ENCODE results near the gene METTL17.

DNA sequence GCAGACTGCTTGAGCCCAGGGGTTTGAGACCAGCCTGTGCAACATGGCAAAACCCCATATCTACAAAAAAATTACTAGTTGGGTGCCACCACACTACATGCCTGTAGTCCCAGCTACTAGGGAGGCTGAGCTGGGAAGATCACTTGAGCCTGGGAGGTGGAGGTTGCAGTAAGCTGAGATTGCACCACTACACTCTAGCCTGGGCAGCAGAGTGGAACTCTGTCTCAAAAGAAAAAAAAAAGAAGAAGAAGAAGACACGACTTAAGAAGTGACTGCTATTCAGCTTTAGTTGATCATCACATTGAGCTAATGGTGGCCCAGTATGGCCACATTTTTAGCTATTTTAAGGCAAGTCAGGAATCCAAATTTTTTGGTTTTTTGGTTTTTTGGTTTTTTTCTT, 8.9 kb upstream of the METTL17 start:
- TF ChIP-seq, protein P1, sequence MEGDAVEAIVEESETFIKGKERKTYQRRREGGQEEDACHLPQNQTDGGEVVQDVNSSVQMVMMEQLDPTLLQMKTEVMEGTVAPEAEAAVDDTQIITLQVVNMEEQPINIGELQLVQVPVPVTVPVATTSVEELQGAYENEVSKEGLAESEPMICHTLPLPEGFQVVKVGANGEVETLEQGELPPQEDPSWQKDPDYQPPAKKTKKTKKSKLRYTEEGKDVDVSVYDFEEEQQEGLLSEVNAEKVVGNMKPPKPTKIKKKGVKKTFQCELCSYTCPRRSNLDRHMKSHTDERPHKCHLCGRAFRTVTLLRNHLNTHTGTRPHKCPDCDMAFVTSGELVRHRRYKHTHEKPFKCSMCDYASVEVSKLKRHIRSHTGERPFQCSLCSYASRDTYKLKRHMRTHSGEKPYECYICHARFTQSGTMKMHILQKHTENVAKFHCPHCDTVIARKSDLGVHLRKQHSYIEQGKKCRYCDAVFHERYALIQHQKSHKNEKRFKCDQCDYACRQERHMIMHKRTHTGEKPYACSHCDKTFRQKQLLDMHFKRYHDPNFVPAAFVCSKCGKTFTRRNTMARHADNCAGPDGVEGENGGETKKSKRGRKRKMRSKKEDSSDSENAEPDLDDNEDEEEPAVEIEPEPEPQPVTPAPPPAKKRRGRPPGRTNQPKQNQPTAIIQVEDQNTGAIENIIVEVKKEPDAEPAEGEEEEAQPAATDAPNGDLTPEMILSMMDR (conservative IDR thresholded peaks at IDR 0.05 in 1 of 2, IDR thresholded peaks at IDR 0.05 in 1 of 2; ENCODE audit: low read depth in 1 of 2, low read length in 2 of 2), result no peak
- no peak for TF ChIP-seq EZH2 (IDR thresholded peaks at IDR 0.05; ENCODE audit: low read length, missing control alignments)

Measured in fibroblast of lung (primary cell).